Upper lobe of left lung (tissue), 6 donors: ENCODE data around the gene DEPDC5. TPM values are rescaled to one million over a fixed set of nuclear protein-coding genes. Genes with fewer than 3 reads are reported as not detected.

ENCODE experiments used
- ATAC-seq, 2 donors: fragments of 200-7000 bp; cut with Tn5 transposase; one replicate each; pipeline ENCODE4 v1.9.1; 2022; ENCODE audit warnings: mild to moderate bottlenecking in 2 of 2, moderate library complexity in 2 of 2; ENCODE audit not compliant: low FRiP score in 2 of 2
- DNase-seq, 2 donors: peaks; one replicate each; pipeline ENCODE4 v3.0.0-alpha.2; 2019 to 2020
- H3K27ac ChIP-seq, 4 donors: fragments of 200-600 bp; sonication (generic); one replicate each; pipeline ENCODE4 v1.5.1; 2016 to 2019
- H3K27me3 ChIP-seq, 4 donors: fragments of 200-600 bp; sonication (generic); one replicate each; pipeline ENCODE4 v1.5.1; 2017 to 2019
- H3K36me3 ChIP-seq, 4 donors: fragments of 200-600 bp; sonication (generic); one replicate each; pipeline ENCODE4 v1.5.1; 2016 to 2019
- H3K4me1 ChIP-seq, 4 donors: fragments of 200-600 bp; sonication (generic); one replicate each; pipeline ENCODE4 v1.5.1; 2018 to 2019
- H3K4me3 ChIP-seq, 4 donors: fragments of 200-600 bp; sonication (generic); one replicate each; pipeline ENCODE4 v1.5.1; 2017 to 2019; ENCODE audit warnings: mild to moderate bottlenecking in 2 of 4, moderate library complexity in 1 of 4
- H3K9me3 ChIP-seq, 4 donors: fragments of 200-600 bp; sonication (generic); one replicate each; pipeline ENCODE4 v1.5.1; 2018 to 2019
- EP300 ChIP-seq, 4 donors: sonication (generic); formaldehyde crosslinking; IDR thresholded peaks; one replicate each; pipeline ENCODE4 v1.5.1; 2017; ENCODE audit warnings: antibody characterized with exemption in 4 of 4, control low read depth in 2 of 4
- POLR2A ChIP-seq, 4 donors: fragments of 450-650 bp; IDR thresholded peaks; one replicate each; pipeline ENCODE4 v1.5.1; 2016 to 2017; ENCODE audit warnings: antibody characterized with exemption in 4 of 4, mild to moderate bottlenecking in 2 of 4
- POLR2AphosphoS5 ChIP-seq, 2 donors: sonication (generic); formaldehyde crosslinking; IDR thresholded peaks; one replicate each; pipeline ENCODE4 v1.5.1; 2017; ENCODE audit warnings: antibody characterized with exemption in 2 of 2
- WGBS, 2 donors: methylation state at CpG; one replicate each; pipeline ENCODE4 v1.1.5; 2017 to 2018; 5-methylcytosine and 5-hydroxymethylcytosine counted together
- total RNA-seq, 6 donors: library from RNA; depleted of rRNA in 4 of 6; stranded (reverse); fragments of >200 nt in 4 of 6; gene quantifications; one replicate each; pipeline versions ENCODE4 v1.1.0 to v1.2.1, GENCODE V29; 2016 to 2021
- TF ChIP-seq, protein P1 (sequence below), 6 experiments: fragments of 450-650 bp in 4 of 6; fragments of 200-600 bp in 2 of 6; sonication (generic) in 2 of 6; IDR thresholded peaks; one replicate each; pipeline ENCODE4 v1.5.1; 2016 to 2019; ENCODE audit warnings: antibody characterized with exemption in 6 of 6
- donor health status: DM: no; HTN: no; CAD: no; lungs with moderate emphysema.
- donor health status: DM: no; HTN: yes; CAD: no; lungs with severe emphysema.

The DEPDC5 gene
- total RNA-seq, 6 donors from 2014 or later: 10.9 to 31.4 (median 24.4) TPM

DNA sequence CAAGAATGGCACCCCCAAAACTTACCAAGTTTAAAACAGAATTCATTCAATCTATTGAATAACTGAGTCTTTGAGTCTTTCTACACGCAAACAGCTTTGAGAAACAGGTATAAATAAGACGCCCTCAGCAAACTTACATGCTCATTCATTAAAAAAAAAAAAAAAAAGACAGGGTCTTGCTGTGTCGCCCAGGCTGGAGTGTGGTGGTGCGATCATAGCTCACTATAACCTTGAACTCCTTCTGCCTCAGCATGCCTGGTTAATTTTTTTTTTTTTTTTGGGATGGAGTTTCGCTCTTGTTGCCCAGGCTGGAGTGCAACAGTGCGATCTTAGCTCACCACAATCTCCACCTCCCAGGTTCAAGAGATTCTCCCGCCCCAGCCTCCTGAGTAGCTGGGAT, 9.9 kb upstream of the DEPDC5 start:
- Histone ChIP-seq H3K27me3 (no peaks in the 10 kb centered on the region), H3K36me3 (peaks cover 0 to 6% (median 2%) of the 10 kb centered on the region in 4 donors), H3K4me3 (no peak overlapping the region), H3K27ac (no peak overlapping the region), H3K9me3 (no peaks in the 10 kb centered on the region), H3K4me1 (peaks cover 14 to 45% (median 28%) of the 10 kb centered on the region in 4 donors)
- 89 to 92% methylated on average over 7 of the region's 7 CpGs for WGBS, 2 donors
- DNase-seq (no peak), ATAC-seq (no peak)
- TF ChIP-seq, protein P1, sequence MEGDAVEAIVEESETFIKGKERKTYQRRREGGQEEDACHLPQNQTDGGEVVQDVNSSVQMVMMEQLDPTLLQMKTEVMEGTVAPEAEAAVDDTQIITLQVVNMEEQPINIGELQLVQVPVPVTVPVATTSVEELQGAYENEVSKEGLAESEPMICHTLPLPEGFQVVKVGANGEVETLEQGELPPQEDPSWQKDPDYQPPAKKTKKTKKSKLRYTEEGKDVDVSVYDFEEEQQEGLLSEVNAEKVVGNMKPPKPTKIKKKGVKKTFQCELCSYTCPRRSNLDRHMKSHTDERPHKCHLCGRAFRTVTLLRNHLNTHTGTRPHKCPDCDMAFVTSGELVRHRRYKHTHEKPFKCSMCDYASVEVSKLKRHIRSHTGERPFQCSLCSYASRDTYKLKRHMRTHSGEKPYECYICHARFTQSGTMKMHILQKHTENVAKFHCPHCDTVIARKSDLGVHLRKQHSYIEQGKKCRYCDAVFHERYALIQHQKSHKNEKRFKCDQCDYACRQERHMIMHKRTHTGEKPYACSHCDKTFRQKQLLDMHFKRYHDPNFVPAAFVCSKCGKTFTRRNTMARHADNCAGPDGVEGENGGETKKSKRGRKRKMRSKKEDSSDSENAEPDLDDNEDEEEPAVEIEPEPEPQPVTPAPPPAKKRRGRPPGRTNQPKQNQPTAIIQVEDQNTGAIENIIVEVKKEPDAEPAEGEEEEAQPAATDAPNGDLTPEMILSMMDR (IDR thresholded peaks at IDR 0.05): no peak
- TF ChIP-seq POLR2AphosphoS5 (IDR thresholded peaks at IDR 0.05): no peak
- no peak for TF ChIP-seq EP300 (IDR thresholded peaks at IDR 0.05)

DNA sequence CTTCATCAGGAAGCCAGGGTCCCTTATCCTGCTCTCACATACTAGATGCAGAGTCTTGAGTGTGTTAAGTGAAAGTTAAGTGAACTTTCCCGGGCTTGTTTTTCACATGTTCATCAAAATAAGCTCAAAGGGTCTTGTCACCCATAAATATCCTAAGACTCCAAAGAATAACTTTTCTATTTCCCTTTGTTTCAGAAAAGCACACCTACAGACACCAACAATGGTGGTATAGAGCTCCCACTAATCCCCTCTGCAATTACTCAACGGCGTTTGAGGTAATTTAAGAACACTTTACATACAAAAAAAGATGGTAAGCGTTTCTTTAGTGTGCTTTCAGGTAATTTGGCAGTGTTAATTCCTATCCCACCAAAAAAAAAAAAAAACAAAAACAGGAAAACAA, 6.4 kb upstream of the DEPDC5 start:
- H3K36me3 ChIP-seq: peaks cover 0 to 4% (median 0%) of the 10 kb centered on the region in 4 donors
- H3K4me3 ChIP-seq: no peak overlapping the region
- DNase-seq (no peak), ATAC-seq (no peak)
- WGBS, 2 donors: 59 to 73% methylated on average over 4 of the region's 4 CpGs
- H3K27ac ChIP-seq: no peak overlapping the region
- H3K9me3 ChIP-seq: no peaks in the 10 kb centered on the region
- no peaks in the 10 kb centered on the region for H3K27me3 ChIP-seq
- TF ChIP-seq POLR2A (IDR thresholded peaks at IDR 0.05) (no peak), POLR2AphosphoS5 (IDR thresholded peaks at IDR 0.05) (no peak), EP300 (IDR thresholded peaks at IDR 0.05) (no peak)
- TF ChIP-seq, protein P1 (IDR thresholded peaks at IDR 0.05): no peak
- H3K4me1 ChIP-seq: peaks cover 23 to 40% (median 29%) of the 10 kb centered on the region in 4 donors

DNA sequence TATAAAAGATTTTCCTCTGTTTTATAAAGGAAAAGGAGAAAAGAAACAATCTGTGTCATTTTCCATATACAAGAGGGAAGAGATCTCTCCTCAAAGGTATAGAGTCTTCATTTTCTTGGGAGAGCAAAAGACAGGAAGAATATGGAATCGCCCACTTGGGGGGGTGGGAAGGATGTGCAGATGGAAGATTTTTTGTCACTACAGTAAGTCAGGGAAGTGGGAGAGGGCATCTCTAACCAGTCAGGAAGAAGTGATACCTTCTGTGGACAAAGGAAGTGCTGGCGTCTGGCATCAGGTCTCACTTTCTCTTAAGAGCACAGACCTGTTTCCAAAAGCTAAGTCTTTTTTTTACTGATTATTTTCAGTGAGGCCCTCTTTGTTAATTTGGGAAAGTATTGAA, 5.3 kb upstream of the DEPDC5 start:
- WGBS, 2 donors: 20 to 21% methylated on average over 2 of the region's 2 CpGs
- no peak for ATAC-seq
- H3K27ac ChIP-seq: peak overlapping the region in 1 of 4 donors; percentile 23
- DNase-seq: no peak
- TF ChIP-seq, protein P1 (IDR thresholded peaks at IDR 0.05): no peak
- TF ChIP-seq POLR2A (IDR thresholded peaks at IDR 0.05): no peak
- no peak for TF ChIP-seq EP300 (IDR thresholded peaks at IDR 0.05)
- TF ChIP-seq POLR2AphosphoS5 (IDR thresholded peaks at IDR 0.05): no peak
- no peaks in the 10 kb centered on the region for H3K9me3 ChIP-seq
- H3K36me3 ChIP-seq: peaks cover 0 to 4% (median 0%) of the 10 kb centered on the region in 4 donors
- H3K4me3 ChIP-seq: peak overlapping the region in 2 of 4 donors; percentile 63 to 100
- peaks cover 31 to 50% (median 38%) of the 10 kb centered on the region in 4 donors for H3K4me1 ChIP-seq
- H3K27me3 ChIP-seq: no peaks in the 10 kb centered on the region

DNA sequence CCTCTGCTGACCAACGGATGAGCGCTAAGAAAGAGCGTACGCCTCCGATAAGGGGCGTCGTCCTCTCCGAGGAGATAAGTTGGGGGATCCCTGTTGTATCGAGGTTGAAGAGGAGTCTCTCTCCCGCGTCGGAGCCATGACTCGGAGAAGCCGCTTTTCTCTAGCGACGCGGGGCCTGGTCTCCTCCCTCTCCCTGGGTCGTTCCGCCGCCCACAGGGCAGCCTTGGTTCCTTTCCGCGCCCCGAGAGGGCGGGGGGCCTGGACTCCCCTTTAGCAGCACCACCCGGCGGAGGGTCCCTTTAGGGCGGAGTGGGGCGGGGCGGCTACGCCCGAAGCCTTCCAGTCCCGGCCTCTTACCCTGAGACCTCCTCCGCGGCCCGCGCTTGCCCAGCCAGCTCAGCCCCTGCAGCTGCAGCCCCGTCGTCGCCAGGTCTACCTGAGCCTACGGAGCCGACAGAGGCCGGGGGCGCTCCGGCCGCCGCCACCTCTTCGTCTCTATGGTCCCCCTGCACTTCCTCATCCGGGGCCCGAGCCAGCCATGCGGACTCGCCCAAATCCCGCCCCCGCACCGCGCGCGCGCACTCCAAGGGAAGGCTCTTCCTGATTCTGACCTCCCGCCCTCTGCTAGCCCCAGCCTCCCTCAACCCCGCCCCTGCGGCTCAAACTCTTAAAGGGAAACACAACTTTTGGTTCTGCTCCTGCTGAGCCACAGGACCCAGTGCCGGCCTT, 4.0 kb upstream of the DEPDC5 start, which contains the start of gene PRR14L:
TSS of gene PRR14L (minus strand) at position 497 of the 729 bp plus-strand sequence. CDS start 11,272 bp downstream, outside the sequence.
- DNase-seq (peak; percentile 99 to 100), ATAC-seq (peak; percentile 95 to 97)
- Histone ChIP-seq H3K9me3 (no peaks in the 10 kb centered on the region), H3K27me3 (no peaks in the 10 kb centered on the region), H3K4me1 (peaks cover 37 to 58% (median 45%) of the 10 kb centered on the region in 4 donors), H3K4me3 (peak within 1 kb of the TSS; percentile 63 to 100 (median 85)), H3K27ac (peak within 1 kb of the TSS; percentile 83 to 96 (median 92)), H3K36me3 (peaks cover 0 to 4% (median 0%) of the 10 kb centered on the region in 4 donors)
- WGBS, 2 donors: 0% methylated on average over 7 to 35 of the region's 62 CpGs
- TF ChIP-seq, protein P1 (IDR thresholded peaks at IDR 0.05): peak in 2 of 6 experiments; percentile 34 to 35
- TF ChIP-seq POLR2AphosphoS5 (IDR thresholded peaks at IDR 0.05) (peak; percentile 90 to 94), EP300 (IDR thresholded peaks at IDR 0.05) (no peak), POLR2A (IDR thresholded peaks at IDR 0.05) (peak in 3 of 4 donors; percentile 82 to 93 (median 85))
